ENCODE data around the gene CTNNA3.

The CTNNA3 gene

DNA sequence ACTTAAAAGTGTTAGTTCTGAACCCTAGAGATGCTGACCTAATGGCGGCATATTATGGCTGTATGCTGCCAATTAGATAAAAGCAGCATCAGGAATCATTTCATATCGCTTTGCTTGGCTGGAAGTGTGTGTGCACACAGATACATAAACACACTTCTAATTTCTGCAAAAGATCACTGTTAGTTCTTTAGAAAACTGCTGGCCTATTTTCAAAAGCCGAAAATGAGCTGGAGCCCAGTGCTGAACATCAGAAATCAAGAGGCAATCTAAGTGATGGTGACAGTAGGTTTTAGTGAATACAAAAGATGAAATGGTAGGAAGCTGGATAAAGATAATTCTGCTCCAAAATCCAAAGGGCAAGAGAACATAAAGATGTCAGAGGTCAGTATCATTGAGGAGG, 1516.0 kb downstream of the CTNNA3 start:
- DNase-seq: no peak

DNA sequence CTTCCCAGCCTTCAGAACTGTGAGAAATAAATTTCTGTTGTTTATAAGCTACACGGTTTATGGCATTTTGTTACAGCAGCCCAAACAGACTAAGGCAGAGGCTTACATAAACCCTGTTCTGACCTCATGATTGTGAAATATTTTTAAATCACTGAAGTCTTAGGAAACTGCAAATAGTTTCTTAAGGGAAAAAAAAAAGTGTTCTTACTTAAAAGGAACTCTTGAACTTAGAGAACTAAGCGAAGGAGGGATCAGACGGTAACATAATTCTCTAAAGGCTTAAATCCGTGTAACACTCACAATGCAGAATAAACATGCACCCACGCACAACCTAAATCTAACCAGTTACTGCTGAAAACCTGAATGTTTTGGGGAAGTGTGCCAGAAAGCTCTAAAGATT, 1519.2 kb downstream of the CTNNA3 start:
- no peak for DNase-seq

DNA sequence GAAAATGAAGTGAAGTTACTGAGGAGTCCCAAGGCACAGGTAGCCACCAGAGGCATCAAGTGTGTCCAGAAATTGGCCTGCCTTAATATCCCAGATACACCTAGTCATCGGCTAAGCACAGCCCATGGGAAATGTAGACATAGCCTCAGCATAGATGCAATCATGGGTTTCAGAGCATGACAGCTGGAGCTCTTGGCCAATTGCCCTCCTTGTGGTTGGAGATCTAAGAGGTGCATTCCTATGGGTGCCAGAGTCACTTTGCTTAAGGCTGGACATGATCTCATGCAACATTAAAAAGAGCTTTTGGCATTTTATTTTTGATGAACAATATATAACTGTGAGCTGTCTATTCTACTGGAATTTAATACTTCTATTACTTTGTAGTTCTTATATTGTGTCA, 1528.2 kb downstream of the CTNNA3 start:
- DNase-seq: no peak

DNA sequence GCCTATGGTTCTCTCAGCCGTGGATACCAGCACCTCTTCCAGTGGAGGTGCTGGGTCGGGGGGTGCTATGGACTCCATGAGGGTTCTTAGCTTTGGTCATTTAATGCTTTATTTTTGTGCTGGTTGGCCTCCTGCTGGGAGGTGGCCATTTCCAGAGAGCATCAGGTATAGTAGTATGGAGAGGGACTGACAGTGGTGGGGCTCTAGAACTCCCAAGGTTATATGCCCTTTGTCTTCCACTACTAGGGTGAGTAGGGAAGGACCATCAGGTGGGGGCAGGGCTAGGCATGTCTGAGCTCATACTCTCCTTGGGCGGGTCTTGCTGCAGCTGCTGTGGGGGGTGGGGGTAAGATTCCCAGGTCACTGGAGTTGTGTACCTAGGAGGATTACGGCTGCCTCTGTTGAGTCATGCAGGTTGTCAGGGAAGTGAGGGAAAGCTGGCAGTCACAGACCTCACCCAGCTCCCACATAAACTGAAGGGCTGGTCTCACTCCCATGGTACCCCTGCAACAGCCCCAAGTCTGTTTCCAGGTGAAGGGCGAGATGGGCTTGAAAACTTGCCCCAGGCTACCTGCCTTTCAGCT, 1533.3 kb downstream of the CTNNA3 start:
- no peak for DNase-seq

DNA sequence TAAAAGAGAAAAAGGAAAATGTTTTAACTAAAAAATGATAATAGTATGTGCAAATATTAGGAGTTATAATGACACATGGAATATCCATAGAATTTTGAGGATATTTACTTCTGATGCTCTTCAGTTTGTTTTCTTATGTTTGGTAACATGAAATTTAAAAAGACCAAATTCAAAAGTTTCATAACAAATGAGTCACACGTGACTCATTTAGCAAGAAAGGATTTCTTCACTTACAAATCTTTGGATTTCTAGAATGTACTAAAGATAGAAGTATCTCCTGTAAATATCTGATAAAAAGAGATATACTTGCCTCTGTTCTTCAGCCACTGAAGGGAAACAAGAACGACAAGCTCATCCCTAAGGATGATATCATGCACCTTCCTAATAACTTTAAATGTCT, 1544.6 kb downstream of the CTNNA3 start:
- DNase-seq: no peak

DNA sequence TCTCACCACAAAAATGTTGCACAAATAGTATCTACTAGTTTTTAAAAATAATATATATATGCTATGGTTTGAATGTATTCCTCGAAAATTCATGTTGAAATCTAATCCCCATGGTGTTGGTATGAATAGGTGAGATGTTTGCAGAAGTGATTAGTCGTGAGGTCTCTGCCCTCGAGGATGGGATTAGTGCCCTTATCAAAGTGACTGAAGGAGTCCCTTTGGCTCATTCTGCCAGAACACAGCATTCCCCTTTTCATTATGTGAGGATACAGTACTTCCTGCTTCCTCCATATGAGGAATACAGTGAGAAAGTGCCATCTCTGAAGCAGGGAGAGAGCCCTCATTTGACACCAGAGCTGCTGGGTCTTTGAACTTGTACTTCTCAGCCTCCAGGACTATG, 1547.7 kb downstream of the CTNNA3 start:
- DNase-seq: no peak

DNA sequence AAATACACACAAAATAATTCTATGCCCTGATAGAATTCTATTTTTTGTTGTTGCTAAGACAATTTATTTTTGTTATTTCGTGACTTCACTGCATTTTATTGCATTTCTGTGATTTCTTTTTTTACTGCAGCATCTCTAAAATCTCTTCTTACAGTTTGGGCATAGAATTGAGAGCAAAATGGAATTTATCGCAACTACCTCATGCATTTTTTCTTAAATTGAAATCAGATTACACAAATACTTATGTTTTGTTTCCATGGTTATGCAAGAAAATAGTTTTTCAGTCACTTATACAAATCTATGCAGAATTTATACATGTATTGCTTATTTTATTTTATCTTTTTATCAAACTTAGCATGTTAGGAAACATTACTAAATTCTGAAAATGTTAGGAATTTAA, 1552.0 kb downstream of the CTNNA3 start:
- no peak for DNase-seq

DNA sequence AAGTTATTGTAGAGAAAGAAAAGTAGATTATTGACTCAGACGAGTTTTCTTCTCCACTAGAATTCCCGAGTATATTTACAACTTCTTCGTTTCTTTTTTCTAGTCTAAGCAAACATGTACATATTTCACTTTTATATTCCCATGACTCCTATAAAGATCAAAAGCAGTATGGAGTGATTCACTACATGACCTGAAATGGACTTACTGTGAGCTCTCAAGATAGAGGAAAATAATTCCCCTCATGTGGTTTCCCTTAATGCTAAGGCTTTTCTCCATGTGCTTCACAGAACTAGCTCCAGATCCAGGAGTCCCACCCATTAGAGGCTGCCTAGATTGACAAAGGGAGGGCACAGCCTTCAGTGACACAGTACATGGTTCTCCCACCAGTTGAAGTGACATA, 1593.2 kb downstream of the CTNNA3 start:
- DNase-seq: no peak

DNA sequence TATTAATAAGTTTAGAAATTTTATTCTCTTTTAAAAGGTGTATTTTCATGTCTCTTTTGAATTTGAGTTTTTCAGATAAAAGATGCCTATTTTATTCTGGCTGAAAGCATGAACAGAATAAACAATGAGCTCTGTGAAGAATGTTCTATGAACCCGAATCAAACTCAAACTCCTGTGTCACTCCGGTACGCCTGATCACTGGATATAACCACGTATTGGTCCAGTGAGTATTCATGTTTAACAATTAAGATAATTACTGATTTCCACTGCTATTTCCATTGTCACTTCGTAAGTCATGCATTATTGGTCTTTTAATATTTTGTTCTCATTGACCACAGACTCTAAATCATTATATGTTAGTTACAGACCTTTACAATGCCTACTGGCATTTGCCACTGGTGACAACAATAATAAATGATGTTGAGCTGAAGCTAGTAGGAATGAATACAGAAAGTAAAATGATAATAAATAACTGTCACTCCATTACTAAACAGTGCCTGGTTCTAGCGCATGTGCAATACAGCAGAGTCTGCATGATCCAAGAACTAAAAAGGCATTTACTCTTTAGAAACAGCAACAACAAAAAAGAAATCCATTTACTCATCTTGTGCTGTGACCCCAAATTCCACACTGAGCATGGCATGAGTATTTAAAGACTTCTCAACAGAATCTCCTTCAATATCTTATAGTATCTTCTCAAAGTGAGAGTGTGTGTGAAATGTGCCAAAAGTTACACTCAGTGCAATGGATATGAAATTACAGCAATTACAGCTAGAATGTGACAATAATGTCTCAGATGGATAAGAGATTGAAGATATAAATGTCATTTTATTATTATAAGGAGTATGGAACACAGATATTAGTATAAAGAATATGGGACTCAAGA, 1597.2 kb downstream of the CTNNA3 start:
- DNase-seq: no peak

DNA sequence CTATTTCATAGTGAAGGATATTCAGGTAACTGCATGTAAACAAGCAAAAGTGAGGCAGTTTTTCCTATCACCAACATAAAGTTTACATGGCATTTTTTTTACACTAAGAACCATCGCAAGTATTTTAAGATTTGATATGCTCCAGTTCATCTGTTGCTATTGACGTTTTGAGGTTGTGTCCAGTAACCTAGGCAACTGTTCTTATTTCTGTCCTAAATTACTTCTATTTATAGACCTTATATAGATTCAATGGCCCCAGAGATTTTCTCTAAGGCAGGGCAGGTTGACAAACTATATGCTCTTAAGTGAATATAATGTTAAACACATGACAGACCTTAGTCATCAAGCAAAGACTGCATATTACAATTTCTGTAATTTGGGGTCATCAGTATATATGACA, 1600.4 kb downstream of the CTNNA3 start:
- DNase-seq: no peak

DNA sequence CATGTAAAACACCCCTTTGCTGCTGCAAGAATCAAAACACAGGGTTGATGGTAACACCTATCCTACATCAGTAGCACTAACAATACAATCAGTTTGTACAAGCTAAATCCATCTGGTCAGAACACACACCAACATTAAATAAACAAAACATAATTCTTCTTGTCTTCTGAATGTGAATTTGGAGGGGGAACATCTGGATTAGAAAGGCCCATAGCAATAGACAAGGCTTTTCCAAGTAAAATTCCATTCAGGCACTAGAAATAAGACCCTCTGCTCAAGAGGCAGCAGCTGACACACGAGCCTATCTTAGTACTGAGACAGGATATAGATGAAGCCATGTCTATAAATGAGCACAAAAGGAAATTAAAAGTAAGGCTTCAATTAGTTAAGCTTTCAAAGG, 1610.1 kb downstream of the CTNNA3 start:
- DNase-seq: no peak

DNA sequence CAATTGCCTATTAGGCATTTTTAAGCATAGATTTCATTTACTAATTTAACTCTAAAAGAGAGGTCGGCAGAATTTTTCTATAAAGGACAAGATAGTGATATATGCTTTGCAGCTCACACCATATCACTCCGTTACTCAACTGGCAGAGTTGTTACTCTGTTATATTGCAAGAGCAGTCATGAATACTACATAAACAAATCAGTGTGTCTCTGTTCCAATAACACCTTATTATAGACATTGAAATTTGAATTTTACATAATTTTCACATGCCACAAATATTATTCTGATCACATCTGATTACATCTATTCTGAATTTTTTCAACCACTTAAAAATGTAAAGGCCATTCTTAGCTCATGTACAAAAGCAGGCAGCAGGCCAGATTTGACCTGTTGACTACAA, 1624.1 kb downstream of the CTNNA3 start:
- DNase-seq: no peak

DNA sequence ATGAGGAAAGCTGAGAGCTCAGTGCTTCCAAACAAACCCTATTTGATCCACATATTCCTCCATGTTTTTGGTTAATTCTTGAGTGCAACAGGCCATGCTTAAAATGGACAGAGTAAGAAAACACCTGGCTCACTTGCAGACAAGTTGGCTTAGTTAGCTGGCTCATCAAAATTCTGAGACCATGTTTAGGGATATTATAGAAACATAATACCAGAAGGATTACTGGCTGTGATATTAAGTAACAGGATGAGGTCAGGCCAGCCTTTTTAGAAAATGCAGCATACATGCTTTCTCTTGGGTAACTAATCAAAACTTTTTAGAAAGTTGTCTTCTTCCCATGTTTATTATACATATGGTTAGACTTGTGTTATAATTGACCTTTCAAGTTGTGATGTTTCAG, 1637.4 kb downstream of the CTNNA3 start:
- no peak for DNase-seq

DNA sequence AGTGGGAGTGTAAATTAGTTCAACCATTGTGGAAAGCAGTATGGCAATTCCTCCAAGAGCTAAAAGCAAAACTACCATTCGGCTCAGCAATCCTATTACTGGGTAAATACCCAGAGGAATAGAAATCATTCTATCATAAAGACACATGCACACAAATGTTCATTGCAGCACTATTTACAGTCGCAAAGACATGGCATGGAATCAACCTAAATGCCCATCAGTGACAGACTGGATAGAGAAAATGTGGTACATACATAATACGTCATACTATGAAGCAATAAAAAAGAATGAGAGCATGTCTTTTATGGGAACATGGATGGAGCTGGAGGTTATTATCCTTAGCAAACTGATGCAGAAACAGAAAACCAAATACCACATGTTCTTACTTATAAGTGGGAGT, 1646.7 kb downstream of the CTNNA3 start:
- no peak for DNase-seq

DNA sequence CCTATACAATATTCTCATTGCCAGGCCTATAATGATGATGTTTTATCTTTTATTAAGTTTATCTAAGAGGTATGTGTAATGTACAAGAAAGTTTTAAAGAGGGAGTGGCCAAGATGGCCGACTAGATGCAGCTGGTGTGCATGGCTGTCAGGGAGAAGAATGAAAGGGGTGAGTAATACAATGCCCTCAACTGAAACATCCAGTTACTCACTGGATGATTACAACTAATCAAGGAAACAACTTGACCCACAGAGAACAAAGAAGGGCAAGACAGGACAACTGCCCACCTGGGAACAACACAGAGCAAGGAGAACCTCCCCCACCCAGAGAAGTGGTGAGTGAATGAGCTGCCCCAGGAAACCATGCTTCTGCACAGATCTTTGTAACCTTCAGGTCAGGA, 1650.1 kb downstream of the CTNNA3 start:
- DNase-seq: no peak

DNA sequence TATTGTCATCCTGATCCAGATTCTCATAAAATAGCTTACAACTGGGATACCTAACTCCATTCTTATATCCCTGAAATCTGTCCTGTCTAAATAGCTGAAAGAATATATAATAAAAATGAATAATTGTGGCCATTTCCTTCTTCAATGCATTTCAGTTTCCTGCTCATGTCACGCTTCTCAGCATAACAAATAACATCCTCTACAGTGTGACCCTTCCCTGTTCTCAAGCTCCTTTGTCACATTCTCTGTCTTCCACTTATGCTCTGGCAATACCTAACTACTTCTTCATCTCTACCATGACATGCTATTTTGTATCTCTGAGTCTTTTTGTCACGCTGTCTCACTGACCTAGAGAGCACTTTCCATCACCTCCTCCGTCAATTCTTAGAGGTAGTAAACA, 1654.2 kb downstream of the CTNNA3 start:
- DNase-seq: no peak

DNA sequence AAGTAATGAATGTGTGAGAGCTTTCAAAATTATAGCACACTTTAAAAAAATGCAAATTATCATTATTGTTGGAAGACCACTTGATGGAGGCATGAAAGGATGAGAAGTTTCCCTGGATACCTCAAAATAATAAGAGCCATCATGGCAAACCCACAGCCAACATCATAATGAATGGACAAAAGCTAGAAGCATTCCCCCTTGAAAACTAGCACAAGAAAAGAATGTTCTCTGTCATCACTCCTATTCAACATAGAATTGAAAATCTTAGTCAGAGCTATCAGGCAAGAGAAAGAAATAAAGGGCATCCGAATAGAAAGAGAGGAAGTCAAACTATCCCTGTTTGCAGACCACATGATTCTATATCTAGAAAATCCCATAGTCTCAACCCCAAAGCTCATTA, 1657.4 kb downstream of the CTNNA3 start:
- DNase-seq: no peak

DNA sequence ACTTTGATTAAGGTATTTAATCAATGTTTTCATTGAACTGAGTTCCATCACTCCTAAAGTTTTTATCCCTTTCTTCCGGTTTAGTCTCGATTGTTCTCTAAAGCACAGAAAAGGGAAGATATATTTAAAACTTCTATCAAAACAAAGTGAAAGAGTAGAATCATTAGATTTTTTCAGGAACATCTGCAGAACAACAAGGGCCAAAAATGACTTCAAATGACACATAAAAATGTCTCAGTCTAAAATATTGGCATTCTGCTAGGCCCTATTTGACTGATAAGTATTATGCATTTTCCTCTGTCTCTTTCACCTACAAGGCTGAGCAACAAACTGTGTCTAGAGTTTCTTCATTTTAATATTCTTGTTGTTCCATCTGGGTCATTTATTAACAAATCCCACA, 1669.7 kb downstream of the CTNNA3 start:
- DNase-seq: no peak

DNA sequence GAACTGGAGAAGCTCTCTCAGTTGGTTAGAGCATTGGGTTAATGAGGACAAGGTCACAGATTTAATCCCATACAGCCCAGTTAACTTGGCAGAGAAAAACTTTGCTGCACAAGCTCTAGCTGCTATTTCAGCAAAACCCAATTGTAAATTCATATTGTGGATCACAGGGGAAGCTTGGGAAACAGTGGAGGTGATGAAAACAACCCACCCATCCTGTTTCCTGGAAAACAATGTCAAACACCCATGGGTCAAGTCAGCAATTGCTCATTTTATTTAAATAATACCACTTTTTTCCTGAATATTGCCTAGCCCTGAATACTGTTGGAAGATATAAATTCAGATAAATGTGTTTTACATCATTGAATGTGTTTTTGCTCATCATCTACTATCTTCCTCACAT, 1670.8 kb downstream of the CTNNA3 start:
- DNase-seq: no peak

DNA sequence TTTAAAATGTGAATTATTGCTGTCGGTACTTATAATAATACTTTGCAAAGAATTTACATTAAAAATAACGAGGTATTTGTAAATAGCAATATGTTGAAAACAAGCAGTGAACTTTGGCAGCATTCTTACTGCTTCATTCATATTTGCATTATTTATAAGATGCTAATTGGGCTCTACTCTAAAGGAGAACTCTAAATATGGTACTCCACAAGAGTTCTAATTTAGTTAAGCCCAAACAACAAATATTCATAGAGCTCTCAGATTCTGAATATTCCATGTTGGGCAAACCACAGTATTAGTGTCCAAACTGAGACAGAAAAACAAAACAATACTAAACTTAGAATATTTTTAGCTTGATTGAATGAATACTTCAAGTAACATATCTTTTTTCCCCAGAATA, 1674.6 kb downstream of the CTNNA3 start:
- DNase-seq: no peak

DNA sequence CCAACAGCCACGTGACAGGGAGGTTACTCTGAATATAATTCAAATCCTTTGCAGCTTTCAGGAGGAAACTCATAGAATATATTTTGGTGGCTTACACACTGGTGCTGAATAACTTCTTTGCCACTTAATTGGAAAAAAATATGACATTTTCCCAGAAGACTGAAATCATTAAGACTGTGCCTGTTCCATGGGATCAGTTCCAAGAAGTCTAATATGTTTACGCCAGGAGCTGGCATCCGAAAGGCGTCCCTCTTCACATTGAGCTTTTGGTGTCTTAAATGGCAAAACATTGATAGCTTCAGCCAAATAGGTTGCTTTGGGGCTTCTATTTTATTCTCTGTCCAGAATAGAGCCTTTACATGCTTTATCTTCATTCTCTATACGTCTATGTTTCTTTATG, 1687.8 kb downstream of the CTNNA3 start:
- no peak for DNase-seq

DNA sequence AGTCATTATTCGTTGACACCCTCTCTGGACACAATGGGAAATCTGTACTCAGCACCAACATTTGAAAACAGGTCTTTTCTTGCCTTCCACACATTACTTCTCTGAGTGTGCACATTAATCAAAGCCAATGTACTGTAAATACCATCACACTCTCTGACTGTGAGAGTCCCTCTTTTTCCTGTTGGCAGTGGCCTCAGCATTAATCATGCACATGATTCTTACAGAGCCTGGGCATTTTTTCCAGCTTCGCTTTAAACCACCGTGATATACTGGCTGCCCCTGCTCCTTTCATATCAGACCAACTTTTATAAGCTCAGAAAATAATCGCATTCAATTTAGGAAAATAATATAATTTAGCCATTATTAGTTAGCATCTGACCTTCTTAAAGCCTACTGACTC, 1689.6 kb downstream of the CTNNA3 start:
- no peak for DNase-seq

DNA sequence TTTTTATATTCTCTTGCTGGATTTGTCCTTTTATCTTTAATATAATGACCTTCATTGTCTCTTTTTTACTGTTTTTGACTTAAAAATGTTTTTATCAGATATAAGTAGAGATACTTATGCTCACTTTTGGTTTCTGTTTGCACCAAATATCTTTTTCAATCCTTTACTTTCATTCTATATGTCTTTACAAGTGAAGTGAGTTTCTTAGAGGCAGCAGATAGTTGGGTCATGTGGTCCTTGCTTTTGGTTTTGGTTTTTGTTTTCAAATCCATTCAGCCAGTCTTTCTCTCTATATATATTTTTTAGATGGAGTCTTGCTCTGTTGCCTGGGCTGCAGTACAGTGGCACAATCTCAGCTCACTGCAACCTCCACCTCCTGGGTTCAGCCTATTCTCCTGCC, 1702.5 kb downstream of the CTNNA3 start:
- no peak for DNase-seq

DNA sequence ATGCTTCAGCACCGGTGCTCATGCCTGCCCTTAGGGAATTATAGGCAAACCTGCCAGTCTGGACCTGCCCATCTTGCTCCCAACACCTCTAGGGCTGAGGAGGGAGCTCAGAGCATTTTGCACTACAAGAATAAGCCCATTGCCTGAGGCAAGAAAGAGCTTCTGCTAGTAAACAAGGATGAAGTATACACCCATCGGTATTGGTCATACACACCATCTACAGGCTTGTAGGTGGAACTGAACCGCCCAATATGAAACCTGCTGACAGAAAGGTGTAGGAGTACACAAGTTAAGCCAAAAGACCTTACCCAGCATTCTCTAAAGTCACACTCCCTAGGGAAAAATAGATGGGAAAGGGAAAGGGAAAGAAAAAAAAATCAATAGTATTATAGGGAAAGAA, 1727.1 kb downstream of the CTNNA3 start:
- DNase-seq: no peak

DNA sequence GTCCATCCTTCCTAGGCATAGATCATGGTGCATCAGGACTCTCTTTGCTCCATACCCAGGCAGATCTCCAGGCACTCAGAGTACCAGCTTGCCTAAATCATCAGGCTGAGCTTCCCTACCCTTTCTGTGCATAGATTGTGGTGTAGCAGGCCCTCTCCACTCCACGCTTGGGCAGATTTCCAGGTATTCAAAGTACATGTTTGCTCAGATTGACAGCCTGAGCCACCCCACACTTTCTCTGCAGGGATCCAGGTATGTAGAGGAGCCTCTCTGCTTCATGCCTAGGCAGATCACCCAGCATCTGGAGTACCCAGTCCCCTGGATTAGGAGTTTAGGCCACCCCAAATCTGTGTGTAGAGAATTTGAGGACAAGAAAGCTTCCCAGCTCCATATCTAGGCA, 1727.6 kb downstream of the CTNNA3 start:
- no peak for DNase-seq

Measured in T-helper 1 cell (primary cell).